SK-N-SH (cell line): ENCODE results near the gene MDM4. TPM values are rescaled to one million over a fixed set of nuclear protein-coding genes. Genes with fewer than 3 reads are reported as not detected.

Source experiments
- CTCF ChIA-PET: fragments of 300-600, 350-600 bp; formaldehyde crosslinking; extraction: SDS; loops from one replicate; lab custom pipeline; 2021; lab: Yijun Ruan, JAX
- POLR2A ChIA-PET: fragments of 350-600 bp; sonication (Branson Sonifier 250); formaldehyde crosslinking; extraction: SDS; loops from one replicate; lab custom pipeline; 2020; ENCODE audit warnings: antibody characterized with exemption, inconsistent platforms; lab: Yijun Ruan, JAX
- DNase-seq: peaks from one replicate; pipeline ENCODE4 v3.0.0; 2012
- H2AFZ ChIP-seq: fragments of 200-600 bp; sonication (generic); 2 replicates; pipeline ENCODE4 v1.8.1; 2016; ENCODE audit warnings: antibody characterized with exemption, mild to moderate bottlenecking, low read depth
- H3F3A ChIP-seq: fragments of 200-600 bp; sonication (generic); replicated peaks from 2 replicates; pipeline ENCODE3; 2016; ENCODE audit warnings: antibody characterized with exemption, mild to moderate bottlenecking; ENCODE audit not compliant: insufficient read depth
- H3K27ac ChIP-seq, 2 experiments: fragments of 200-500 bp in 1 of 2; fragments of 200-600 bp in 1 of 2; sonication (Bioruptor generic) in 1 of 2; sonication (generic), shearing (Covaris generic) in 1 of 2; 2 replicates each; pipeline versions ENCODE4 v1.5.1 to v1.6.1; 2014 to 2016; ENCODE audit warnings: low read depth in 2 of 2, inconsistent platforms in 1 of 2, low read length in 1 of 2, mild to moderate bottlenecking in 1 of 2, mixed read lengths in 1 of 2
- H3K27me3 ChIP-seq: fragments of 200-600 bp; sonication (generic), shearing (Covaris generic); 2 replicates; pipeline ENCODE4 v1.6.1; 2016; ENCODE audit warnings: mixed run types; ENCODE audit not compliant: insufficient read depth
- H3K36me3 ChIP-seq, 2 experiments: fragments of 200-500 bp in 1 of 2; fragments of 200-600 bp in 1 of 2; sonication (Bioruptor generic) in 1 of 2; sonication (generic) in 1 of 2; replicated peaks in 1 of 2; 2 replicates each; pipeline versions ENCODE3 to v1.5.1; 2014 to 2016; ENCODE audit warnings: low read length in 1 of 2, mild to moderate bottlenecking in 1 of 2; ENCODE audit not compliant: insufficient read depth in 2 of 2, control insufficient read depth in 1 of 2
- H3K4me1 ChIP-seq, 2 experiments: fragments of 200-500 bp in 1 of 2; fragments of 200-600 bp in 1 of 2; sonication (Bioruptor generic) in 1 of 2; sonication (generic), shearing (Covaris generic) in 1 of 2; 2 replicates each; pipeline versions ENCODE4 v1.5.1 to v1.6.1; 2014 to 2016; ENCODE audit warnings: low read depth in 1 of 2, low read length in 1 of 2, mixed run types in 1 of 2; ENCODE audit not compliant: insufficient read depth in 2 of 2, control insufficient read depth in 1 of 2
- H3K4me2 ChIP-seq: fragments of 200-600 bp; sonication (generic), shearing (Covaris generic); 2 replicates; pipeline ENCODE4 v1.6.1; 2017; ENCODE audit warnings: mixed run types
- H3K4me3 ChIP-seq, 2 experiments: fragments of 200-500 bp in 1 of 2; fragments of 200-600 bp in 1 of 2; sonication (Bioruptor generic) in 1 of 2; sonication (generic), shearing (Covaris generic) in 1 of 2; 2 replicates each; pipeline versions ENCODE4 v1.5.1 to v1.8.1; 2014 to 2016; ENCODE audit warnings: low read depth in 2 of 2, inconsistent platforms in 1 of 2, low read length in 1 of 2, mild to moderate bottlenecking in 1 of 2, mixed read lengths in 1 of 2, moderate library complexity in 1 of 2
- H3K79me2 ChIP-seq: fragments of 200-600 bp; sonication (generic); 2 replicates; pipeline ENCODE4 v1.8.1; 2017; ENCODE audit warnings: mild to moderate bottlenecking; ENCODE audit not compliant: insufficient read depth
- H3K9ac ChIP-seq: fragments of 200-600 bp; sonication (generic); 2 replicates; pipeline ENCODE4 v1.6.1; 2017; ENCODE audit warnings: mixed run types
- H3K9me2 ChIP-seq: fragments of 200-600 bp; sonication (generic); 2 replicates; pipeline ENCODE4 v1.6.1; 2017; ENCODE audit warnings: mixed run types
- H3K9me3 ChIP-seq: fragments of 200-600 bp; sonication (generic); 2 replicates; pipeline ENCODE4 v1.6.1; 2017; ENCODE audit warnings: mixed run types, mild to moderate bottlenecking, moderate library complexity
- H4K20me1 ChIP-seq: fragments of 200-600 bp; sonication (generic); 2 replicates; pipeline ENCODE4 v1.6.1; 2017; ENCODE audit warnings: mild to moderate bottlenecking, mixed run types; ENCODE audit not compliant: insufficient read depth
- CHD2 ChIP-seq: fragments of 150-350 bp; IDR thresholded peaks from 2 replicates; pipeline ENCODE4 v1.6.1; 2018; ENCODE audit warnings: low read length; ENCODE audit not compliant: partially characterized antibody
- EP300 ChIP-seq, 2 experiments: IDR thresholded peaks; 2 replicates each; pipeline versions ENCODE4 v1.4.0 to v1.6.1; 2012; ENCODE audit warnings: borderline replicate concordance in 1 of 2, low read depth in 1 of 2, low read length in 1 of 2
- EZH2phosphoT487 ChIP-seq: fragments of 200-600 bp; sonication (generic); IDR thresholded peaks from 2 replicates; pipeline ENCODE4 v1.6.1; 2017; ENCODE audit warnings: low read depth, mixed run types, mild to moderate bottlenecking, antibody characterized with exemption, moderate library complexity, borderline replicate concordance
- FOSL2 ChIP-seq: IDR thresholded peaks from 2 replicates; pipeline ENCODE4 v1.4.0; 2012; ENCODE audit warnings: low read depth, mild to moderate bottlenecking, moderate library complexity, borderline replicate concordance
- FOXJ3 ChIP-seq: sonication (generic); formaldehyde crosslinking; IDR thresholded peaks from 2 replicates; pipeline ENCODE4 v1.5.1; 2020; ENCODE audit warnings: mild to moderate bottlenecking, missing genetic modification reagents
- FOXM1 ChIP-seq: IDR thresholded peaks from 2 replicates; pipeline ENCODE4 v1.4.0; 2012; ENCODE audit warnings: low read depth, mild to moderate bottlenecking
- GABPA ChIP-seq: IDR thresholded peaks from 2 replicates; pipeline ENCODE4 v1.4.0; 2012; ENCODE audit warnings: low read depth, mild to moderate bottlenecking
- GATA2 ChIP-seq: sonication (generic); formaldehyde crosslinking; IDR thresholded peaks from 2 replicates; pipeline ENCODE4 v1.5.0; 2020; ENCODE audit warnings: mild to moderate bottlenecking, missing genetic modification reagents
- MXI1 ChIP-seq: IDR thresholded peaks from 2 replicates; pipeline ENCODE4 v1.6.1; 2012; ENCODE audit warnings: mild to moderate bottlenecking, low read depth, low read length, improper control_type of control experiment
- NFIC ChIP-seq: IDR thresholded peaks from 2 replicates; pipeline ENCODE4 v1.4.0; 2012; ENCODE audit warnings: borderline replicate concordance
- POLR2AphosphoS5 ChIP-seq: IDR thresholded peaks from 2 replicates; pipeline ENCODE4 v1.6.1; 2012; ENCODE audit warnings: low read depth, low read length
- RAD21 ChIP-seq: IDR thresholded peaks from 2 replicates; pipeline ENCODE4 v1.6.1; 2012; ENCODE audit warnings: mild to moderate bottlenecking, low read length
- RCOR1 ChIP-seq: fragments of 150-350 bp; IDR thresholded peaks from 2 replicates; pipeline ENCODE4 v1.6.1; 2017; ENCODE audit warnings: antibody characterized with exemption, low read length
- RXRA ChIP-seq: IDR thresholded peaks from 2 replicates; pipeline ENCODE4 v1.4.0; 2012; ENCODE audit warnings: low read depth, mild to moderate bottlenecking, borderline replicate concordance
- SIN3A ChIP-seq: IDR thresholded peaks from 2 replicates; pipeline ENCODE4 v1.6.1; 2012; ENCODE audit warnings: low read depth, mild to moderate bottlenecking, low read length, moderate library complexity, borderline replicate concordance
- SMC3 ChIP-seq: IDR thresholded peaks from 2 replicates; pipeline ENCODE4 v1.6.1; 2012; ENCODE audit warnings: low read depth, low read length, improper control_type of control experiment
- TCF12 ChIP-seq: IDR thresholded peaks from 2 replicates; pipeline ENCODE4 v1.4.0; 2012
- TEAD4 ChIP-seq: IDR thresholded peaks from 2 replicates; pipeline ENCODE4 v1.4.0; 2012; ENCODE audit warnings: mild to moderate bottlenecking, borderline replicate concordance; ENCODE audit not compliant: insufficient read depth
- YY1 ChIP-seq: IDR thresholded peaks from 2 replicates; pipeline ENCODE4 v1.4.0; 2012; ENCODE audit warnings: low read depth, mild to moderate bottlenecking
- WGBS: methylation state at CpG from one replicate; pipeline ENCODE4 v1.1.6; 2017; ENCODE audit warnings: low lambda C conversion rate; 5-methylcytosine and 5-hydroxymethylcytosine counted together
- polyA plus RNA-seq, 3 experiments: library from polyadenylated mRNA; depleted of rRNA; stranded (reverse); fragments of >200 nt; gene quantifications; 2 replicates each; pipeline ENCODE4 v1.2.3, GENCODE V29; 2012
- TF ChIP-seq, protein P1 (sequence below): fragments of 200-600 bp; sonication (generic); IDR thresholded peaks from 2 replicates; pipeline ENCODE4 v1.6.1; 2017; ENCODE audit warnings: antibody characterized with exemption, mild to moderate bottlenecking, moderate library complexity
- TF ChIP-seq, protein P2 (sequence below): fragments of 150-350 bp; IDR thresholded peaks from 2 replicates; pipeline ENCODE4 v1.6.1; 2017; ENCODE audit warnings: antibody characterized with exemption, low read length, low read depth, borderline replicate concordance
- TF ChIP-seq, protein P3 (sequence below): IDR thresholded peaks from 2 replicates; pipeline ENCODE4 v1.4.0; 2012; ENCODE audit warnings: low read depth
- TF ChIP-seq, protein P4 (sequence below): IDR thresholded peaks from 2 replicates; pipeline ENCODE4 v1.4.0; 2012; ENCODE audit warnings: low read depth, borderline replicate concordance

MDM4 gene
- polyA plus RNA-seq, 1 of the 3 experiments (the other 2 are of a cell fraction): 6.2 TPM

DNA sequence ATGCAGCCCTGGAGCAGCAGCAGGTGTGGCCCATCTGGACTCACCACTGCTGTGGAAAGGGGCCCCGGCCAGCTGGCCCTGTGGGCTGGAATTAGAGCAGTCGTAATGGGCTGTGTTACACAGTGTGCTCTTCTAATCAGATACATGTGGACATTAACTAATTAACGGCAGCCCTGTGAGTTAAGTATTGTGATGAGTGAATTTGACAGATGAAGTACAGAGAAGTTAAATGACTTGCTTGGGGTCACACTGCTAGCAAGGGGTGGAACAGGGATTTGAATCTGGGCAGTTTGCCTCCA lies 58.6 kb downstream of the MDM4 start (continued):
- no peak for TF ChIP-seq NFIC
- TF ChIP-seq, protein P1, sequence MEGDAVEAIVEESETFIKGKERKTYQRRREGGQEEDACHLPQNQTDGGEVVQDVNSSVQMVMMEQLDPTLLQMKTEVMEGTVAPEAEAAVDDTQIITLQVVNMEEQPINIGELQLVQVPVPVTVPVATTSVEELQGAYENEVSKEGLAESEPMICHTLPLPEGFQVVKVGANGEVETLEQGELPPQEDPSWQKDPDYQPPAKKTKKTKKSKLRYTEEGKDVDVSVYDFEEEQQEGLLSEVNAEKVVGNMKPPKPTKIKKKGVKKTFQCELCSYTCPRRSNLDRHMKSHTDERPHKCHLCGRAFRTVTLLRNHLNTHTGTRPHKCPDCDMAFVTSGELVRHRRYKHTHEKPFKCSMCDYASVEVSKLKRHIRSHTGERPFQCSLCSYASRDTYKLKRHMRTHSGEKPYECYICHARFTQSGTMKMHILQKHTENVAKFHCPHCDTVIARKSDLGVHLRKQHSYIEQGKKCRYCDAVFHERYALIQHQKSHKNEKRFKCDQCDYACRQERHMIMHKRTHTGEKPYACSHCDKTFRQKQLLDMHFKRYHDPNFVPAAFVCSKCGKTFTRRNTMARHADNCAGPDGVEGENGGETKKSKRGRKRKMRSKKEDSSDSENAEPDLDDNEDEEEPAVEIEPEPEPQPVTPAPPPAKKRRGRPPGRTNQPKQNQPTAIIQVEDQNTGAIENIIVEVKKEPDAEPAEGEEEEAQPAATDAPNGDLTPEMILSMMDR: no peak
- peak; percentile 98 for TF ChIP-seq RCOR1
- TF ChIP-seq GATA2: peak; percentile 90
- TF ChIP-seq, protein P2, sequence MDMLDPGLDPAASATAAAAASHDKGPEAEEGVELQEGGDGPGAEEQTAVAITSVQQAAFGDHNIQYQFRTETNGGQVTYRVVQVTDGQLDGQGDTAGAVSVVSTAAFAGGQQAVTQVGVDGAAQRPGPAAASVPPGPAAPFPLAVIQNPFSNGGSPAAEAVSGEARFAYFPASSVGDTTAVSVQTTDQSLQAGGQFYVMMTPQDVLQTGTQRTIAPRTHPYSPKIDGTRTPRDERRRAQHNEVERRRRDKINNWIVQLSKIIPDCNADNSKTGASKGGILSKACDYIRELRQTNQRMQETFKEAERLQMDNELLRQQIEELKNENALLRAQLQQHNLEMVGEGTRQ: no peak
- no peak for TF ChIP-seq GABPA
- TF ChIP-seq RAD21: no peak
- TF ChIP-seq FOXM1: no peak
- peak; percentile 56 for TF ChIP-seq TCF12
- peak in 1 of 2 experiments; percentile 89; a peak in 2 of 4 replicates for TF ChIP-seq EP300 (IDR thresholded peaks at IDR 0.05; ENCODE audit: borderline replicate concordance in 1 of 2, low read depth in 1 of 2, low read length in 1 of 2)
- no peak for TF ChIP-seq EZH2phosphoT487
- TF ChIP-seq YY1: no peak
- no peak for TF ChIP-seq FOSL2
- TF ChIP-seq TEAD4: no peak
- TF ChIP-seq POLR2AphosphoS5: peak; percentile 53; the same call in 1 of the 2 replicates
- TF ChIP-seq RXRA: no peak
- TF ChIP-seq FOXJ3: peak; percentile 97
- TF ChIP-seq SIN3A: no peak

DNA sequence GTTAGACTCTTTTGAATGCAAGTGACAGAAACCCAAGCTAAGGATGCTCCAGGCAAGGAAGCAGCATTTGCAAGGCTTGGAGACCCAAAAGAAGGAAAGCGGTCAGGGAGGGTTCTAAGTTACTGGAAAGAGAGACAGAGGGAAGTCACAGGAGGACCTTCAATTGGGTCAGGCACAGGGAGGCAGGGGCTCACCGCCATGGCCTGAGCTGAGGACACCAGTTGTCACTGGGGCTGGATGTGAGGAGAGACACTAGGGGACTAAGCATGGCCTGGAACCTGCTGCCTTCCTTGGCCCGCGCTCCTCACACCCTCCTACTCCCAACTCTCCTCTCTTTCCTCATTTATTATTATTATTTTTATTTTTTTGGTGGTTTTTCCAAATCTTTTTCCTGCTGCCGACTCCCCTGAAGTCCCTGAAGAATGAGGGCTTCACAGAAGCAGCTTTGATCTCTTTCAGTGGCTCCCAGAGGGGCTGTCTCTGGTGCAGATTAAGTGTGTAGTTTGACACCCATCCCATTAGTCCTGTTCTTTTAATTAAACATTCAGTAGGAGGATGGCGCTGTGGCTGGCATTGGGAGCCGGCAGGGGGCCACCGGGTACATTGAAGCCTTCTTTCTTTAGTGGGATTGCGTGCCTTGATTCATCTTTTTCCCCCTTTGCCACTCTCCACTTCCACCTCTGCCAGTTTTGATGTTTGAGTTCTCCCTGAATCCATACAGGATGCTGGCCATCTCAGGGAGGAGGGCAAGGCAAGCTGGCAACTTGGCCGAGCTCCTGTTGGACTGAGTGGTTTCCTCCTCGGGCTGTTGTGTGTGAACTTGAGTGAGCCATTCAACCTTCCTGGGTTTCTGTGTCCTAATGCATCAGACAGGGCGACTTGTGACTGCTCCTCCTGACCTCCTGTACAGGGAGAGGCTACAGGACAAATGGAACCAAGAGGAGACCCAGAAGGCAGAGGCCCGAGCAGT lies 59.3 kb downstream of the MDM4 start:
- Histone ChIP-seq H3K79me2 (no peaks in the 10 kb centered on the region), H3K9me2 (no peaks in the 10 kb centered on the region), H3K9ac (no peak overlapping the region), H4K20me1 (no peaks in the 10 kb centered on the region), H3K9me3 (no peaks in the 10 kb centered on the region), H3K4me3 (no peak overlapping the region), H3K27ac (no peak overlapping the region), H3K36me3 (no peaks in the 10 kb centered on the region), H3K27me3 (no peaks in the 10 kb centered on the region), H3K4me2 (no peak overlapping the region), H2AFZ (no peak overlapping the region), H3K4me1 (peaks cover 6 to 32% of the 10 kb centered on the region in 2 experiments; a peak in 3 of 4 replicates), H3F3A (no peaks in the 10 kb centered on the region)
- TF ChIP-seq, protein P3, sequence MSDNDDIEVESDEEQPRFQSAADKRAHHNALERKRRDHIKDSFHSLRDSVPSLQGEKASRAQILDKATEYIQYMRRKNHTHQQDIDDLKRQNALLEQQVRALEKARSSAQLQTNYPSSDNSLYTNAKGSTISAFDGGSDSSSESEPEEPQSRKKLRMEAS: no peak
- TF ChIP-seq SMC3: no peak
- no peak for TF ChIP-seq CHD2
- no peak for TF ChIP-seq EZH2phosphoT487
- TF ChIP-seq, protein P4, sequence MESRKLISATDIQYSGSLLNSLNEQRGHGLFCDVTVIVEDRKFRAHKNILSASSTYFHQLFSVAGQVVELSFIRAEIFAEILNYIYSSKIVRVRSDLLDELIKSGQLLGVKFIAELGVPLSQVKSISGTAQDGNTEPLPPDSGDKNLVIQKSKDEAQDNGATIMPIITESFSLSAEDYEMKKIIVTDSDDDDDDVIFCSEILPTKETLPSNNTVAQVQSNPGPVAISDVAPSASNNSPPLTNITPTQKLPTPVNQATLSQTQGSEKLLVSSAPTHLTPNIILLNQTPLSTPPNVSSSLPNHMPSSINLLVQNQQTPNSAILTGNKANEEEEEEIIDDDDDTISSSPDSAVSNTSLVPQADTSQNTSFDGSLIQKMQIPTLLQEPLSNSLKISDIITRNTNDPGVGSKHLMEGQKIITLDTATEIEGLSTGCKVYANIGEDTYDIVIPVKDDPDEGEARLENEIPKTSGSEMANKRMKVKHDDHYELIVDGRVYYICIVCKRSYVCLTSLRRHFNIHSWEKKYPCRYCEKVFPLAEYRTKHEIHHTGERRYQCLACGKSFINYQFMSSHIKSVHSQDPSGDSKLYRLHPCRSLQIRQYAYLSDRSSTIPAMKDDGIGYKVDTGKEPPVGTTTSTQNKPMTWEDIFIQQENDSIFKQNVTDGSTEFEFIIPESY: no peak
- no peak for TF ChIP-seq MXI1
- DNase-seq: no peak
- POLR2A ChIA-PET: no interaction called here
- 89% methylated on average over 13 of the region's 13 CpGs for WGBS
- CTCF ChIA-PET: interaction anchor here (1.0 to 18.4 kb wide), 9 partner anchors 9 to 232 kb away, joined by 3 to 568 read pairs (median 12); no protein-coding TSS in a partner anchor
